ENCODE measurements around the gene SH2D4B. TPM values are rescaled to one million over a fixed set of nuclear protein-coding genes. Genes with fewer than 3 reads are reported as not detected.

The SH2D4B gene
- polyA plus RNA-seq (2011; rRNA removed): not detected in 2 replicates
- polyA minus RNA-seq (2011; rRNA and poly(A)+ RNA removed): not detected in 2 replicates

DNA sequence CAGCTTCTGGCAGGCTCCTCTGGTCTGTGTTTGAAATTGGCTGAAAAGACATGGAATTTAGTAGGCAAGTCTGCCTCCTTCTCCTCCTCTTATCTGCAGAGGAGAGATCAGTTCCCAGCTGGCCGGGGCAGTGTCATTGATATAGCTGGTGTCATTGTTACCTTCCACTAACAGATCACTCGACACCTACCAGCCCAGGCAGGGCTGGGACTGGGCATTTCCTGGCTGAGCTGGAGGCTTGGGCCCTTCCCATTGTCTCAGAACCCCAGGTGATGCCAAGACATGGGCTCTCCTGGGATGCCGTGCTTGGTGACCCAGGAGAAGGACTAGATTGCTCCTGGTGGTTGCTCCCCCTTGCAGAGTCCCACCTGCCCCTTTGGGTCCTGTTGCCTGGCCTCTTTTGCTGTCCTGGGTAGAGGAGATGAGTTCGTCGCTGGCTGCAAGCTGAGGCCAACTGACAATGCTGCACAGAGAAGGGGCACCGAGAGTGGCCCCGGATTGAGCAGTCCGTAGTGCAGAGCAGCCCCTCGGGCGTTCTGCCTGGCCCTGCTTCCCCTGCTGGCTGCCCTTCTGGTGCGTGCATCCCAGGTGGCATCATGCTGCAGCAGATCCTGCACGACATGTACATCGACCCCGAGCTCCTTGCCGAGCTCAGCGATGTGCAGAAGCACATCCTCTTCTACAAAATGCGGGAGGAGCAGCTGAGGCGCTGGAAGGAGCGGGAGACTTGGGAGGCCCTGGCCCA is at the start of gene SH2D4B:
Gene SH2D4B (plus strand): TSS at position 167 of the 745 bp plus-strand sequence. CDS start 430 bp downstream, at position 597.
- Histone ChIP-seq H3K4me3 (ENCODE audit: low read depth, low read length) (no peak within 1 kb of the TSS), H3K36me3 (ENCODE audit: control insufficient read depth, insufficient read depth, low read length) (no peaks in the 10 kb centered on the region), H3K27me3 (ENCODE audit: control insufficient read depth, insufficient read depth, low read length) (no peaks in the 10 kb centered on the region; the same call in 1 of the 2 replicates)
- DNase-seq (ENCODE audit: low read depth): no peak
- POLR2A ChIA-PET: no interaction called here
- TF ChIP-seq, protein P1, sequence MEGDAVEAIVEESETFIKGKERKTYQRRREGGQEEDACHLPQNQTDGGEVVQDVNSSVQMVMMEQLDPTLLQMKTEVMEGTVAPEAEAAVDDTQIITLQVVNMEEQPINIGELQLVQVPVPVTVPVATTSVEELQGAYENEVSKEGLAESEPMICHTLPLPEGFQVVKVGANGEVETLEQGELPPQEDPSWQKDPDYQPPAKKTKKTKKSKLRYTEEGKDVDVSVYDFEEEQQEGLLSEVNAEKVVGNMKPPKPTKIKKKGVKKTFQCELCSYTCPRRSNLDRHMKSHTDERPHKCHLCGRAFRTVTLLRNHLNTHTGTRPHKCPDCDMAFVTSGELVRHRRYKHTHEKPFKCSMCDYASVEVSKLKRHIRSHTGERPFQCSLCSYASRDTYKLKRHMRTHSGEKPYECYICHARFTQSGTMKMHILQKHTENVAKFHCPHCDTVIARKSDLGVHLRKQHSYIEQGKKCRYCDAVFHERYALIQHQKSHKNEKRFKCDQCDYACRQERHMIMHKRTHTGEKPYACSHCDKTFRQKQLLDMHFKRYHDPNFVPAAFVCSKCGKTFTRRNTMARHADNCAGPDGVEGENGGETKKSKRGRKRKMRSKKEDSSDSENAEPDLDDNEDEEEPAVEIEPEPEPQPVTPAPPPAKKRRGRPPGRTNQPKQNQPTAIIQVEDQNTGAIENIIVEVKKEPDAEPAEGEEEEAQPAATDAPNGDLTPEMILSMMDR (IDR thresholded peaks at IDR 0.05; ENCODE audit: insufficient read depth, low read depth, low read length): no peak
- CTCF ChIA-PET: no interaction called here

DNA sequence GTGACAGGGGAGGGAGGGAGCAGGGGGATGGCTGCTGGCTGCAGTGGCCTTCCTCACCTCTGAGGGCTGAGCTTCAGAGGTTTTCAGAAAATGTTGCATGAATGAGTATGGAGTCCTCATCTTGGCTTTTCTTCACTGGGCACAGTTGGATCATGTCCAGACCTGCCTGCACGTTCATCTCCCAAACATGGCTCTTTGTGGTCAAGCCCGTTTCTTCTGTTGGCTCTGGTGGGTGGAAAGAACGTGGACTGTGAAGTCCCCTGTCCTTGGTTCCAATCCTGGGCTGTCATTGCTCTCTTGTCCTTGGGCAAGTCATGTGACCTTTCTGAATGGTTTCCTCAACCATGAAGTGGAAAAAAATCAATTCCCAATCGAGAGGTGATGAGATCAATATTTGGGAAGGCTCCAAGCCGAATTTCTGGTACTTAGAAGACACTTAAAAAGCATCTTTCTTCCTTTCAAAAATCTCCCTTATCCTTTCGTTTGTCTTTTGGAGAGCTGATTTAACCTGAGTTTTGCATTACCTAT is 49.1 kb upstream of the SH2D4B start:
- no peak overlapping the region for H3K4me3 ChIP-seq (ENCODE audit: low read depth, low read length)
- TF ChIP-seq, protein P1 (IDR thresholded peaks at IDR 0.05; ENCODE audit: insufficient read depth, low read depth, low read length): no peak
- CTCF ChIA-PET: interaction anchor here (0.9 to 1.6 kb wide), 2 partner anchors 17 to 44 kb away, joined by 5 to 6 read pairs; no protein-coding TSS in a partner anchor
- DNase-seq (ENCODE audit: low read depth): no peak
- H3K27me3 ChIP-seq (ENCODE audit: control insufficient read depth, insufficient read depth, low read length): no peaks in the 10 kb centered on the region
- POLR2A ChIA-PET: no interaction called here
- H3K36me3 ChIP-seq (ENCODE audit: control insufficient read depth, insufficient read depth, low read length): peaks cover 7% of the 10 kb centered on the region

DNA sequence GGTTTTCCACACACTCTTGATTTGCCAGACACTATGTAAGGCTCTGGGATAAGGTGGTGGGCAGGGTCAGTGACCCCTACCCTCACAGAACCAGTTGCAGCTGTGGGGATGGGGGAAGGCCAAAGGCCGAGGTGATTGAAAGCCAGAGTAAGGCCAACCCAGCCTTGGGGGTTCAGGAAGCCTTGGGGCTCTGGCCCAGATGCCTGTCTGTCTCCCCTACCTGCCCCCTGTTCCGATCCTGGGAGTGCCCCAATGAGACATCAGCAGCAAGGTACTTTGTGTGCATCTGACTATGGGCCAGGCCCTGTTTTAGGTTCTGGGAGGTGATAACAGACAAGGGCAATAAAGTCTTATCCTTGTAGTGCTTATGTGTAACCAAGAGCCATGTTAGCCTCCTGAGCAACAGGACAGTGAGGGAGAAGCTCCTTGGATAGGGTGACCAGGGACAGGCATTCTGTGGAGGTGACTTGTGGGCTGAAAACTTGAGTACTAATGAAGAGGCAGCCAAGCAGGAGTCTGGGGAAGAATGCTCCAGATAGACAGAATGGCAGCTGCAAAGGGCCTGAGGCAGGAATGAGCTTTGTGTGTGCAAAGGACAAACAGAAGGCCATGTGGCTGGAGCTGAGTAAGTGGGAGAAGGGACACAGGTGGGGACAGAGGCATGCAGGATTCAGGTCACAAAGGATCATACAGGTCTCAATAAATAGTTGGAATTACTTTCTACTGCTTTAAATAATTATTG is 48.2 kb upstream of the SH2D4B start:
- TF ChIP-seq, protein P1 (IDR thresholded peaks at IDR 0.05; ENCODE audit: insufficient read depth, low read depth, low read length): no peak
- Histone ChIP-seq H3K36me3 (ENCODE audit: control insufficient read depth, insufficient read depth, low read length) (peaks cover 7% of the 10 kb centered on the region), H3K4me3 (ENCODE audit: low read depth, low read length) (no peak overlapping the region), H3K27me3 (ENCODE audit: control insufficient read depth, insufficient read depth, low read length) (no peaks in the 10 kb centered on the region)
- ChIA-PET POLR2A (no interaction called here), CTCF (interaction anchor here (0.9 to 1.6 kb wide), 2 partner anchors 16 to 45 kb away, joined by 5 to 6 read pairs; no protein-coding TSS in a partner anchor)
- no peak for DNase-seq (ENCODE audit: low read depth)

DNA sequence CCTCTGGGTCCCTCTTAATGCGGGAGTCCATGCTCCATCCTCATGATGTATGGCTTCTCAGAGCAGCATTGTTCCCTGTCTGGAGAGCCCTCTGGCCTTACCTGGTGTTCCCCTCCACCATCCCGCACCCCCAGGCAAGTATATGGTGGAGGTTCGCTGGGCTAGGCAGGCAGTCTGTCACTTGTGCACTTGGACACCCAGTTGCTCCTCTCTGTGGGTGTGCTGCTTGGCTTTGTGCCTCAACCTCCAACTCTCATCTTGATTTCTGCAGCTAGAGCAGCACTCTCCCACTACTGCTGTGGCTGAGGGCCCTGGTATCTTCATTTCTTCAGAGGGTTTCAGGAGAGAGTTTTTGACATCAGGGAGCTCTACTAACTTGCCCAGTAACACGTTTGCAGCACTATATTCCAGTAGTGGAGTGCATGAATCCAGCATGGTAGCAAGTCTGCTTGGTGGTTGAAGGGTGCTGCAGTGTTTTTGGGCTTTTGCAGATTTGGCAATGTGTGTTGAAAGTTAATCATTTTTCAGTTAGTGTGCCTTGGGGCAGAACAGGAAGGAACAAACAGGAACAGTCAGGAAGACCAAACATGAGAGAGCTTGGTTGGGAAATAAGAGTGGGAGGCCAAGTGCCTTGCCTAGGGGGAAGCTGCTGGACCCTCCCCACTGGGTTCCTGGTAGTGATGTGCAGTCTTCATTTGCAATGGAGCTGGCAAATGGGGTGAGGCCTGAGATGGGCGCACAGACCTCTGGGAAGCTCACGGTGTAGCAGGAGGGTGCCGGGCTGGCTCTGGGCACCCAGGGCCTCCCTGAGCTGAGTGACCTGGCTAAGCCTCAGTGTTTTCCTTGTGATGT is 46.2 kb upstream of the SH2D4B start:
- no peak for DNase-seq (ENCODE audit: low read depth)
- H3K4me3 ChIP-seq (ENCODE audit: low read depth, low read length): no peak overlapping the region
- POLR2A ChIA-PET: no interaction called here
- TF ChIP-seq, protein P1 (IDR thresholded peaks at IDR 0.05; ENCODE audit: insufficient read depth, low read depth, low read length): no peak
- no peaks in the 10 kb centered on the region for H3K27me3 ChIP-seq (ENCODE audit: control insufficient read depth, insufficient read depth, low read length)
- H3K36me3 ChIP-seq (ENCODE audit: control insufficient read depth, insufficient read depth, low read length): peaks cover 7% of the 10 kb centered on the region
- CTCF ChIA-PET: interaction anchor here (0.9 to 1.2 kb wide), 2 partner anchors 26 to 47 kb away, joined by 3 read pairs; no protein-coding TSS in a partner anchor

All from BJ (cell line).